IPS-NIHi7 (cell line): Measurements from ENCODE around the gene CITED2.
A peak's percentile ranks its signal among the peaks of the same experiment; 100 is the strongest.
"Not testable (repeated sequence)": the region's sequence is repeated elsewhere in the genome, so short reads cannot be mapped to it uniquely, and the experiment has no call there.

Experiments
- DNase-seq: peaks from one replicate; pipeline ENCODE4 v3.0.0; 2012; ENCODE audit warnings: mixed read lengths; ENCODE audit errors: extremely low spot score

CITED2 gene

GRCh38 chr6:139374357-139375225, at the start of gene CITED2:
Gene CITED2, minus strand, starts transcription at chr6:139374648. Its CDS starts 704 bp downstream, at chr6:139373944.
- peak; percentile 70 for DNase-seq

DNA sequence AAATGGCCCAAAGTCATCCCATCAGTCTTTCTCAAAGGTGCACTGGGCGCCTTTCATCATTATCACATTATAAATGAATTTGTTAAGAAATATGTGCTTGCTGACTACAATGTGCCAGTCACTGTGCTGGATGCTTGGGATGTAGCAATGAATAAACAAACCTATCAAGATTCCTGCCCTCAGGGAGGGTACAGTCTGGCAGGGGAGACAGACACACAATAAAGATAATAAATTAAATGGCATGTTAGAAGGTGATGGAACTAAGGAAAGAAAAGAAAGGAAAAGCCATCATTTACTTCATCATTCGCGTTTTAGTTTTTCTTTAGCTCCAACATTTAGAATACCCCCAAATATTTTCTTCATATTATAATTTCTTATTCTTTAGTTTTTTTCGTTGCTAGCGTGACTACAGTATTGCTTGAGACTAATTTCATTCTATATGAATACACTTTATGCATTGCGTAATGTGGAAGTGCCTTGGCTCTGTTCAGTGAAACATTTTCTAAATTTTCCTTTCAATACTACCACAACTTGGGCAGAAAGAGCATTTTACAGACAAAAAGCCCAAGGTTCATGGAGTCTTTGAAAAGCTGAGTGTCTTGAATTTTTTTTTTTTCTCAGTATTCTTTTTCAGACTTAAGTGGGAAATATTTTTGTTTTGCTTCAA, 48.7 kb upstream of the CITED2 start:
- DNase-seq, result no peak

- DNase-seq, result no peak
Observed at GRCh38 chr6:139422105-139423036, 47.9 kb upstream of the CITED2 start.

GRCh38 chr6:139418481-139419132, 44.2 kb upstream of the CITED2 start:
- no peak for DNase-seq

- no peak for DNase-seq
Observed at GRCh38 chr6:139416146-139416545, 41.7 kb upstream of the CITED2 start.

DNA sequence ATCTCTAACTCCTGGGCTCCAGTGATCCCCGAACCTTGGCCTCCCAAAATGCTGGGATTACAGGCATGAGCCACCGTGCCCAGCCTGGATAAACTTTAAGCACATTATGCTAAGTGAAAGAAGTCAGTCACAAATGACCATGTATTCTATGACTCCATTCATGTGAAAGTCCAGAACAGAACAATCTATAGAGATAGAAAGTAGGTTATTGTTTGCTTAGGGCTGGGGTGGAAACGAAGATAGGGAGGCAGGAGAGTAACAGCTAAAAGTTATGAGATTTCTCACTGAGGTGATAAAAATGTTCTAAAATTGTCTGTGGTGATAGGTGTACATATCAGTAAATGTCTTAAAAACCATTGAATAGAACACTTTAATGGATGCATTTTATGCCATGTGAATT, 40.9 kb upstream of the CITED2 start:
- no peak for DNase-seq

- DNase-seq, result not testable (repeated sequence)
Observed at GRCh38 chr6:139412103-139412502, 37.7 kb upstream of the CITED2 start.

GRCh38 chr6:139409026-139409425, 34.6 kb upstream of the CITED2 start:
- no peak for DNase-seq

DNA sequence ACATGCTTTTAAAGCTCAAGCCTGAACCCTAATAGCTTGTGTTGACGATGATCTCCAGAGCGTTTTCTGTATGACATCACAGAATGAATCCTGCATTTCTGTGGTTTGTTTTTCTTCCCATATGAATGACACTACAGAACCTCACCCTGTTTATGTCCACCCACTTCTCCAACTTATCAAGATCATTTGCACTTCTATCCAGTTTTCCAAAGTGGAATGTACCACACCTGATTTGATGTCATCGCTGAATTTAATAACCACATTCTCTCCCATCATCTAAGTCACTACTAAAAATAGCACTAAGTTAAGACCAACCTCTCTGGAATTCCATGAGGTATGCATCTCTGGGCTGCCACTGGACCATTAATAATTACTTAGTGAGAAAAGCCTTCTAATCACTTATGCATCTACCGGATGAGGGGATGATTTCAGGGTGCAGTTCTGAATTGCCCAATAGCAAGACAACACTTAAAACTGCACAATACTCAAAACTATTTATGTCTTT, 33.3 kb upstream of the CITED2 start:
- DNase-seq, result no peak

DNA sequence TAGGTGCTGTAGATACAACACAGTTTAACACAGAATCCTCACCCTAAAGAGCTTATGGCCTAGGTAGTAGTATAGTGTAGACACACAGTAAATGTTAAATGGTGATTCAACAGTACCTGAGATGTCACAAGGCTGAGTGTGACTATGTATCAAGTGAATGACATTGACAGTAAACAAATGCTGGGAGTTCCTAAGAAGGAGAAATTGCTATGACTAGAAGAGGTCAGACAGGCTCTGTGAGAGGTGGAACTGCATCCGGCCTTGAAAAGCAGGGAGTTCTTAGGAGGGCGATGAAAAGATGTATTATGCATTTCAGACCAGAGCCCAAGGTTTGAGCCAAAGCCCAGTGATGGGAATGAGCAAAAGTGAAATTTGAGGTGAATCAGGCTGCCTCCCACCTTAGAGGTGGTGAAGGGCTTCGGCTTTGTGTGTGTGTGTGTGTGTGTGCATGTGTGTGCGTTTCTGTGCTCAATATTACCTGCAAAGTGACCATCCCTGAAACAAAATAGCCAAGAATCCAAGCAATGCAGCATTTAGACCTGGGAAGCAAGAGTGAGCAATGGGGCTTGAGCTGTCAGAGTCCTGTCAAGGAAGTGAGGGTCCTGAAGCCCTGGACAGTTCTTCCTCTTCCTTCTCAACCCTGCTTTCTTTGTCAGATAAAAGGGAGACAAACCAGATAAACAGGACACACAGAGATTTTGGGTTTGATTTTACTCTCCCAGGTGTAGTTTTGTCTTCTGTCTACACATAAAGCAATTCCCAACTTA, 32.3 kb upstream of the CITED2 start:
- DNase-seq, result no peak

- DNase-seq, result no peak
Observed at GRCh38 chr6:139402876-139403386, 28.5 kb upstream of the CITED2 start.

DNA sequence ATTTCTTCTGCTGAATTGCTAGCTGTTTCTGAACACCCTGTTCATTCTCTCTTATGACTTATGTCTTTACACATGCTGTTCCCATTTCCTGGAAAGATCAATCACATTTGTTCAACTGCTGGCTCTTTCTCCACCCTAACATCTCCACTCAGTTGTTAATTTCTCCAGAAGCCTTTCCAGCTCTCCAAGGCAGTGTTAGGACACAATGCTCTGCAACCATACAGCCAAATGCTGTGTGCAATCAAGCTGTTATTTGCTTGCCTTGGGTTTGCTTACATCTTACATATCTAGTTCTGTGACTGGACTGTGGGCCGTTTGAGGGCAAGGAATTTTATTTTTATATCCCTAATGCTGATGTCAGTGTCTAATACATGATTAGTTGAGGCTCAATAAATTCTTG, 24.2 kb upstream of the CITED2 start:
- DNase-seq, result no peak

DNA sequence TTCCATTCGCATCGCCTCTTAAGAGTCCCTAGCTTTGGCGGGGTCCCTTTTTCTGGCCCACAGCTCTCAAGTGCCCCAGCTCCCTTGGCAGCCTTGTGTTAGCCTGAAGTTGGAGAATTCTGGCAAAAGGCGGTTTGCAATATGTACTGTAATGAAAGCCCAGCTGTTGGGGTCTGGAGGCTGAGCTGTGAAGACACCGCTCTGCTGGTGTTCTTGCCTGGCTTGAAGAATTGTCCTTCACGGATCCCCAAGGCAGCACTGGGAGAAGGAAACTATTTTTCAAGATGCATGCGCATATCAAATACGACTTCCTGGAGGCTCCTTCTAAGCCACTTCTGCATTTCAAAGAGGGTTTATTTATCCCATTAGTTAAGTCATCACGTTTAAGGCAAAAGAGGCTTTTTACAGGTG, 21.4 kb upstream of the CITED2 start:
- peak; percentile 58 for DNase-seq

- no peak for DNase-seq
Observed at GRCh38 chr6:139395371-139395770, 20.9 kb upstream of the CITED2 start.

- DNase-seq, result no peak
Observed at GRCh38 chr6:139394027-139394649, 19.7 kb upstream of the CITED2 start.

DNA sequence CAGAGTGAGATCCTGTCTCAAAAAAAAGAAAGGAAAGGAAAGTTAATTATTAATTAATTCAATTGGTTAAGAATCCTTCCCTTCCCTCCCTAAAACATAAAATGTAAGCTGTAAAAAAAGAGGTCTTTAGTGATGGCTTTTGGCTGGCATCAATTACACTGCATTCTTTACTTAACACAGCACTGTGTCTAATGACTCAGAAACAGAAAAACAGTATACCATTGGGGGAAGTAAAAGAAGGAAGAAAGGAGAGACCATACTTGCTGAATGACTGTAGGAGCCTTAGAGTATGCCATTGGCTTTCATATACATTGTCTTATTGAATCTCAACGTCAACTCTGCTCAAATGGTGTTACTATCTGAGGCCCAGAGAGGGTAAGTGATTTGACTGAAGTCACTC, 18.3 kb upstream of the CITED2 start:
- DNase-seq, result no peak

- no peak for DNase-seq
Observed at GRCh38 chr6:139391709-139392108, 17.3 kb upstream of the CITED2 start.

GRCh38 chr6:139390447-139390846, 16.0 kb upstream of the CITED2 start:
- DNase-seq, result no peak

DNA sequence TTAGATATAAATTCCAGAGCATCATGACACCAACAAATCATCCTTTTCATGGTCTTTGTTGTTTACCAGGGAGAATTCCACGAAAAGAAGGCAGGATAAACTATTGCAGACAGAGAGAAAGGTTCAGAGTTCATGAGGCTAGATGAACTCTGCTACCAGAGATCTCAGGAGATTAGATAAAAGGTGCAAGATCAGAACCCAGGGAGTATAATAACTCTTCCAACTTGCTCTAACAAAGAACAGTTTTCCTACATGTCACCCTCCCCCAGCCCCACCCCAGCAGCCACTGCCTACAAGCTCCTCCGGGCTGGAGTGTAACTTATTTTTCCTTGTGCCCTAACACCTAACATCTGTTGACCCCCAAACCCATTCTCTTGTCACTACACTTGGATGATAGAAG, 13.9 kb upstream of the CITED2 start:
- no peak for DNase-seq

DNA sequence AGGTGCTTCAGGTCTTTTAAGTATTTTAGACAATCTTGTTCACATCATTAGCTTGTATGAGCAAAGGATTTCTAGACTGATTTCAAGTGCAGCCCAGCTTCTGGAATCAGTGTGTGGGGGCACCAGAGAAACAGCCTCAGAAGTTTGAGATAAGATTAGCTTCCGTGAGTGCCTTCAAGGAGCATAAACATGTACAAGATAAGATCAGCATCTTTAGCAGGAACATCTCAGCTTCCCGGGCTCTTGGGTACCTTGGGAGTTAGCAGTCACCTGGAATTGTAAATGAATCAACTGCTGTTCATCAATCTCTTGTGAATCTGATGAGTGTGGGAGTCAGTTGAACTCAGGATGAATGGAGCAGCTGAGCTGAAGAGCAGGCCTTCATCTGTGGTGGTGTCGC, 12.0 kb upstream of the CITED2 start:
- DNase-seq, result no peak
